ENCODE measurements around the gene BSDC1.

Gene BSDC1

GRCh38 chr1:32353886-32354570 lies 40.2 kb downstream of the BSDC1 start:
- no peak for DNase-seq (ENCODE audit: low spot score)
- no peak for TF ChIP-seq CTCF (IDR thresholded peaks at IDR 0.05; ENCODE audit: extremely low read depth, missing control alignments)

GRCh38 chr1:32353431-32353830 lies 40.8 kb downstream of the BSDC1 start:
- no peak for DNase-seq (ENCODE audit: low spot score)
- no peak for TF ChIP-seq CTCF (IDR thresholded peaks at IDR 0.05; ENCODE audit: extremely low read depth, missing control alignments)

GRCh38 chr1:32352831-32353383 lies 41.3 kb downstream of the BSDC1 start:
- no peak for TF ChIP-seq CTCF (IDR thresholded peaks at IDR 0.05; ENCODE audit: extremely low read depth, missing control alignments)
- DNase-seq (ENCODE audit: low spot score): no peak

GRCh38 chr1:32352239-32352745 lies 41.9 kb downstream of the BSDC1 start:
- no peak for TF ChIP-seq CTCF (IDR thresholded peaks at IDR 0.05; ENCODE audit: extremely low read depth, missing control alignments)
- DNase-seq (ENCODE audit: low spot score): no peak

GRCh38 chr1:32351399-32352238 lies 42.6 kb downstream of the BSDC1 start:
- TF ChIP-seq CTCF (IDR thresholded peaks at IDR 0.05; ENCODE audit: extremely low read depth, missing control alignments): no peak
- peak; percentile 99 for DNase-seq (ENCODE audit: low spot score)

GRCh38 chr1:32350785-32351398 lies 43.3 kb downstream of the BSDC1 start:
- peak; percentile 16 for TF ChIP-seq CTCF (IDR thresholded peaks at IDR 0.05; ENCODE audit: extremely low read depth, missing control alignments)

More at GRCh38 chr1:32350785-32351398, 43.3 kb downstream of the BSDC1 start:
- peak; percentile 85 for DNase-seq (ENCODE audit: low spot score)

Data from GM20000 (cell line).